Activated CD4-positive, alpha-beta T cell treated with anti-CD3 and anti-CD28 coated beads, Interleukin-2, amount 10 ng/mL, durations not matched to agents 24 days and 14 days (primary cell): ENCODE results near the gene OR8A1. TPM values are rescaled to one million over a fixed set of nuclear protein-coding genes. Genes with fewer than 3 reads are reported as not detected.
A peak's percentile ranks its signal among the peaks of the same experiment; 100 is the strongest.
"Not testable (repeated sequence)": the region's sequence is repeated elsewhere in the genome, so short reads cannot be mapped to it uniquely, and the experiment has no call there.

ENCODE experiments used
- DNase-seq: peaks from one replicate; pipeline ENCODE4 v3.0.0; 2022
- H3K27ac Mint-ChIP-seq: one replicate; pipeline ENCODE4 v1.8.0; 2022; ENCODE audit warnings: mild to moderate bottlenecking, mixed read lengths
- H3K27me3 Mint-ChIP-seq: one replicate; pipeline ENCODE4 v1.8.0; 2022; ENCODE audit warnings: mixed read lengths
- H3K36me3 Mint-ChIP-seq: one replicate; pipeline ENCODE4 v1.8.0; 2022; ENCODE audit warnings: low read depth, mild to moderate bottlenecking, mixed read lengths
- H3K4me1 Mint-ChIP-seq: one replicate; pipeline ENCODE4 v1.8.0; 2021; ENCODE audit warnings: mixed read lengths
- H3K4me3 Mint-ChIP-seq: one replicate; pipeline ENCODE4 v1.8.0; 2022; ENCODE audit warnings: mild to moderate bottlenecking, moderate library complexity, mixed read lengths
- H3K9me3 Mint-ChIP-seq: one replicate; pipeline ENCODE4 v1.8.0; 2021; ENCODE audit warnings: mixed read lengths
- intact Hi-C: fragments of 100-400 bp; cut with micrococcal nuclease; formaldehyde crosslinking; loops from one replicate; pipeline ENCODE4 v1.15.1; 2023
- total RNA-seq: library from RNA; stranded (reverse); gene quantifications from 2 replicates; pipeline ENCODE4 v1.2.3, GENCODE V29; 2022

Gene OR8A1
- total RNA-seq, 1 donor from 2014 or later, result not detected

GRCh38 chr11:124577716-124578427, 8.1 kb downstream of the OR8A1 start:
- no peak overlapping the region for H3K27ac Mint-ChIP-seq
- no peak overlapping the region for H3K4me3 Mint-ChIP-seq
- H3K4me1 Mint-ChIP-seq, result no peaks in the 10 kb centered on the region
- H3K27me3 Mint-ChIP-seq, result peaks cover 8% of the 10 kb centered on the region
- no peaks in the 10 kb centered on the region for H3K36me3 Mint-ChIP-seq
- DNase-seq, result no peak
- intact Hi-C loops, result no loop called here
- no peaks in the 10 kb centered on the region for H3K9me3 Mint-ChIP-seq

GRCh38 chr11:124578761-124579160, 9.0 kb downstream of the OR8A1 start:
- Mint-ChIP-seq H3K4me1 (no peaks in the 10 kb centered on the region), H3K4me3 (no peak overlapping the region), H3K9me3 (no peaks in the 10 kb centered on the region), H3K27me3 (peaks cover 8% of the 10 kb centered on the region), H3K36me3 (no peaks in the 10 kb centered on the region), H3K27ac (no peak overlapping the region)
- intact Hi-C loops, result no loop called here
- DNase-seq, result no peak

- Mint-ChIP-seq H3K4me3 (no peak overlapping the region), H3K27ac (no peak overlapping the region), H3K9me3 (no peaks in the 10 kb centered on the region), H3K4me1 (no peaks in the 10 kb centered on the region), H3K27me3 (peaks cover 4% of the 10 kb centered on the region), H3K36me3 (no peaks in the 10 kb centered on the region)
- intact Hi-C loops, result no loop called here
- no peak for DNase-seq
Observed at GRCh38 chr11:124581817-124582216, 12.0 kb downstream of the OR8A1 start.

GRCh38 chr11:124582565-124582964, 12.8 kb downstream of the OR8A1 start:
- H3K4me3 Mint-ChIP-seq, result no peak overlapping the region
- intact Hi-C loops, result no loop called here
- H3K36me3 Mint-ChIP-seq, result no peaks in the 10 kb centered on the region
- H3K27me3 Mint-ChIP-seq, result peaks cover 9% of the 10 kb centered on the region
- H3K27ac Mint-ChIP-seq, result no peak overlapping the region
- no peak for DNase-seq
- H3K9me3 Mint-ChIP-seq, result no peaks in the 10 kb centered on the region
- no peaks in the 10 kb centered on the region for H3K4me1 Mint-ChIP-seq

GRCh38 chr11:124583781-124584180, 14.0 kb downstream of the OR8A1 start:
- H3K36me3 Mint-ChIP-seq, result no peaks in the 10 kb centered on the region
- H3K27ac Mint-ChIP-seq, result no peak overlapping the region
- no peak overlapping the region for H3K4me3 Mint-ChIP-seq
- DNase-seq, result no peak
- no peaks in the 10 kb centered on the region for H3K9me3 Mint-ChIP-seq
- H3K27me3 Mint-ChIP-seq, result peaks cover 8% of the 10 kb centered on the region
- intact Hi-C loops, result no loop called here
- H3K4me1 Mint-ChIP-seq, result no peaks in the 10 kb centered on the region

- Mint-ChIP-seq H3K36me3 (no peaks in the 10 kb centered on the region), H3K4me3 (no peak overlapping the region), H3K27me3 (peaks cover 8% of the 10 kb centered on the region), H3K27ac (no peak overlapping the region), H3K4me1 (no peaks in the 10 kb centered on the region), H3K9me3 (no peaks in the 10 kb centered on the region)
- intact Hi-C loops, result no loop called here
- no peak for DNase-seq
Observed at GRCh38 chr11:124584681-124585372, 15.0 kb downstream of the OR8A1 start.

- no peaks in the 10 kb centered on the region for H3K9me3 Mint-ChIP-seq
- H3K4me1 Mint-ChIP-seq, result no peaks in the 10 kb centered on the region
- H3K27ac Mint-ChIP-seq, result no peak overlapping the region
- intact Hi-C loops, result loop anchor here (1.0 to 2.0 kb wide), 3 partner anchors 171 to 514 kb away; no protein-coding TSS in a partner anchor
- no peak overlapping the region for H3K4me3 Mint-ChIP-seq
- DNase-seq, result peak; percentile 81
- peaks cover 8% of the 10 kb centered on the region for H3K27me3 Mint-ChIP-seq
- H3K36me3 Mint-ChIP-seq, result no peaks in the 10 kb centered on the region
Observed at GRCh38 chr11:124586238-124586860, 16.6 kb downstream of the OR8A1 start.

- intact Hi-C loops, result no loop called here
- no peak for DNase-seq
- no peak overlapping the region for H3K27ac Mint-ChIP-seq
- no peaks in the 10 kb centered on the region for H3K4me1 Mint-ChIP-seq
- H3K4me3 Mint-ChIP-seq, result no peak overlapping the region
- peaks cover 14% of the 10 kb centered on the region for H3K27me3 Mint-ChIP-seq
- no peaks in the 10 kb centered on the region for H3K36me3 Mint-ChIP-seq
- H3K9me3 Mint-ChIP-seq, result no peaks in the 10 kb centered on the region
Observed at GRCh38 chr11:124591430-124591829, 21.6 kb downstream of the OR8A1 start.

GRCh38 chr11:124592627-124593026, 22.8 kb downstream of the OR8A1 start:
- intact Hi-C loops, result no loop called here
- Mint-ChIP-seq H3K9me3 (no peaks in the 10 kb centered on the region), H3K4me1 (no peaks in the 10 kb centered on the region), H3K4me3 (no peak overlapping the region), H3K27me3 (peaks cover 14% of the 10 kb centered on the region), H3K27ac (no peak overlapping the region), H3K36me3 (no peaks in the 10 kb centered on the region)
- DNase-seq, result no peak

GRCh38 chr11:124595302-124595701, 25.5 kb downstream of the OR8A1 start:
- intact Hi-C loops, result no loop called here
- DNase-seq, result no peak
- Mint-ChIP-seq H3K36me3 (no peaks in the 10 kb centered on the region), H3K27me3 (peaks cover 25% of the 10 kb centered on the region), H3K9me3 (no peaks in the 10 kb centered on the region), H3K27ac (no peak overlapping the region), H3K4me1 (no peaks in the 10 kb centered on the region), H3K4me3 (no peak overlapping the region)

- Mint-ChIP-seq H3K4me1 (no peaks in the 10 kb centered on the region), H3K9me3 (no peaks in the 10 kb centered on the region), H3K4me3 (no peak overlapping the region), H3K27ac (no peak overlapping the region), H3K36me3 (no peaks in the 10 kb centered on the region), H3K27me3 (peaks cover 27% of the 10 kb centered on the region)
- no peak for DNase-seq
- intact Hi-C loops, result no loop called here
Observed at GRCh38 chr11:124597626-124598025, 27.8 kb downstream of the OR8A1 start.

GRCh38 chr11:124600621-124601320, 31.0 kb downstream of the OR8A1 start:
- H3K36me3 Mint-ChIP-seq, result no peaks in the 10 kb centered on the region
- H3K27ac Mint-ChIP-seq, result no peak overlapping the region
- H3K4me1 Mint-ChIP-seq, result no peaks in the 10 kb centered on the region
- H3K9me3 Mint-ChIP-seq, result no peaks in the 10 kb centered on the region
- DNase-seq, result no peak
- peaks cover 23% of the 10 kb centered on the region for H3K27me3 Mint-ChIP-seq
- H3K4me3 Mint-ChIP-seq, result no peak overlapping the region
- intact Hi-C loops, result no loop called here

- no peaks in the 10 kb centered on the region for H3K9me3 Mint-ChIP-seq
- peaks cover 20% of the 10 kb centered on the region for H3K27me3 Mint-ChIP-seq
- H3K27ac Mint-ChIP-seq, result no peak overlapping the region
- no peak overlapping the region for H3K4me3 Mint-ChIP-seq
- no peaks in the 10 kb centered on the region for H3K4me1 Mint-ChIP-seq
- intact Hi-C loops, result no loop called here
- DNase-seq, result no peak
- no peaks in the 10 kb centered on the region for H3K36me3 Mint-ChIP-seq
Observed at GRCh38 chr11:124602193-124602592, 32.4 kb downstream of the OR8A1 start.

GRCh38 chr11:124602723-124603122, 32.9 kb downstream of the OR8A1 start:
- peaks cover 14% of the 10 kb centered on the region for H3K27me3 Mint-ChIP-seq

More at GRCh38 chr11:124602723-124603122, 32.9 kb downstream of the OR8A1 start:
- H3K9me3 Mint-ChIP-seq, H3K36me3 Mint-ChIP-seq, H3K4me3 Mint-ChIP-seq, DNase-seq, H3K27ac Mint-ChIP-seq, H3K4me1 Mint-ChIP-seq, intact Hi-C loops: not testable (repeated sequence)
